ENCODE measurements around the gene CACNA1I. TPM values are rescaled to one million over a fixed set of nuclear protein-coding genes. Genes with fewer than 3 reads are reported as not detected.

CACNA1I gene
- total RNA-seq, 1 donor from 2014 or later: not detected

GRCh38 chr22:39596601-39597000 is 26.0 kb downstream of the CACNA1I start:
- intact Hi-C loops (cut with DNase I): no loop called here
- Histone ChIP-seq H3K36me3 (no peaks in the 10 kb centered on the region), H3K9me3 (no peaks in the 10 kb centered on the region), H3K27ac (no peak overlapping the region), H3K4me1 (peaks cover 0 to 2% of the 10 kb centered on the region in 2 donors), H3K27me3 (no peaks in the 10 kb centered on the region), H3K4me3 (no peak overlapping the region)
- TF ChIP-seq CTCF (IDR thresholded peaks at IDR 0.05): no peak
- DNase-seq (ENCODE audit: low spot score in 2 of 2): no peak

GRCh38 chr22:39597236-39597869 is 26.8 kb downstream of the CACNA1I start:
- no peak overlapping the region for H3K27ac ChIP-seq
- peaks cover 0 to 2% of the 10 kb centered on the region in 2 donors for H3K4me1 ChIP-seq
- no peak for TF ChIP-seq CTCF (IDR thresholded peaks at IDR 0.05)
- DNase-seq (ENCODE audit: low spot score in 2 of 2): no peak
- H3K27me3 ChIP-seq: no peaks in the 10 kb centered on the region
- intact Hi-C loops (cut with DNase I): no loop called here
- H3K36me3 ChIP-seq: no peaks in the 10 kb centered on the region
- H3K9me3 ChIP-seq: no peaks in the 10 kb centered on the region
- no peak overlapping the region for H3K4me3 ChIP-seq

GRCh38 chr22:39598017-39598965 is 27.7 kb downstream of the CACNA1I start:
- intact Hi-C loops (cut with DNase I): no loop called here
- Histone ChIP-seq H3K36me3 (no peaks in the 10 kb centered on the region), H3K9me3 (no peaks in the 10 kb centered on the region), H3K4me1 (no peaks in the 10 kb centered on the region), H3K27me3 (no peaks in the 10 kb centered on the region), H3K4me3 (no peak overlapping the region), H3K27ac (no peak overlapping the region)
- TF ChIP-seq CTCF (IDR thresholded peaks at IDR 0.05): no peak
- no peak for DNase-seq (ENCODE audit: low spot score in 2 of 2)

- Histone ChIP-seq H3K9me3 (no peaks in the 10 kb centered on the region), H3K4me1 (no peaks in the 10 kb centered on the region), H3K27ac (no peak overlapping the region), H3K4me3 (no peak overlapping the region), H3K27me3 (no peaks in the 10 kb centered on the region), H3K36me3 (no peaks in the 10 kb centered on the region)
- DNase-seq (ENCODE audit: low spot score in 2 of 2): no peak
- intact Hi-C loops (cut with DNase I): no loop called here
- TF ChIP-seq CTCF (IDR thresholded peaks at IDR 0.05): no peak
These were observed 30.1 kb downstream of the CACNA1I start for GRCh38 chr22:39600491-39601179.

- no peaks in the 10 kb centered on the region for H3K9me3 ChIP-seq
- H3K27ac ChIP-seq: no peak overlapping the region
- intact Hi-C loops (cut with DNase I): no loop called here
- TF ChIP-seq CTCF (IDR thresholded peaks at IDR 0.05): no peak
- no peak overlapping the region for H3K4me3 ChIP-seq
- no peaks in the 10 kb centered on the region for H3K27me3 ChIP-seq
- DNase-seq (ENCODE audit: low spot score in 2 of 2): no peak
- H3K36me3 ChIP-seq: no peaks in the 10 kb centered on the region
- no peaks in the 10 kb centered on the region for H3K4me1 ChIP-seq
These were observed 30.6 kb downstream of the CACNA1I start for GRCh38 chr22:39601180-39601535.

Measured in ascending aorta (tissue), 2 donors.